Mesenchymal stem cell (in vitro differentiated cells and primary cell): ENCODE results near the gene GPR150.
A peak's percentile ranks its signal among the peaks of the same experiment; 100 is the strongest.
"Not testable (repeated sequence)": the region's sequence is repeated elsewhere in the genome, so short reads cannot be mapped to it uniquely, and the experiment has no call there.

Experiments
- DNase-seq: peaks from one replicate; pipeline ENCODE4 v3.0.0-alpha.2; 2013
- H2AFZ ChIP-seq: one replicate; pipeline ENCODE4 v1.6.1; 2013; ENCODE audit warnings: low read depth, mild to moderate bottlenecking, control low read depth, inconsistent platforms, low read length, moderate library complexity
- H2AK5ac ChIP-seq: 2 replicates; pipeline ENCODE4 v1.6.1; 2013; ENCODE audit warnings: low read length, moderate library complexity, mild to moderate bottlenecking, inconsistent platforms; ENCODE audit not compliant: severe bottlenecking
- H2BK120ac ChIP-seq: one replicate; pipeline ENCODE4 v1.6.1; 2013; ENCODE audit warnings: low read depth, mild to moderate bottlenecking, inconsistent platforms, low read length, moderate library complexity
- H2BK12ac ChIP-seq, 2 experiments: one replicate each; pipeline ENCODE4 v1.6.1; 2013; ENCODE audit warnings: inconsistent platforms in 2 of 2, low read length in 2 of 2, mild to moderate bottlenecking in 2 of 2, moderate library complexity in 2 of 2, control low read depth in 1 of 2
- H2BK15ac ChIP-seq: one replicate; pipeline ENCODE4 v1.6.1; 2013; ENCODE audit warnings: mild to moderate bottlenecking, low read depth, inconsistent platforms; ENCODE audit not compliant: poor library complexity, severe bottlenecking
- H2BK5ac ChIP-seq: 2 replicates; pipeline ENCODE4 v1.6.1; 2013; ENCODE audit warnings: low read depth, mild to moderate bottlenecking, low read length, control low read depth, inconsistent platforms; ENCODE audit not compliant: poor library complexity, severe bottlenecking
- H3K14ac ChIP-seq, 2 experiments: one replicate each; pipeline ENCODE4 v1.6.1; 2013; ENCODE audit warnings: inconsistent platforms in 2 of 2, low read length in 2 of 2, control low read depth in 1 of 2, mild to moderate bottlenecking in 1 of 2, moderate library complexity in 1 of 2
- H3K18ac ChIP-seq, 2 experiments: one replicate each; pipeline ENCODE4 v1.6.1; 2013; ENCODE audit warnings: inconsistent platforms in 2 of 2, low read length in 2 of 2, control low read depth in 1 of 2, low read depth in 1 of 2, mild to moderate bottlenecking in 1 of 2
- H3K23ac ChIP-seq, 2 experiments: one replicate each; pipeline ENCODE4 v1.6.1; 2013; ENCODE audit warnings: inconsistent platforms in 2 of 2, low read length in 2 of 2, mild to moderate bottlenecking in 2 of 2, moderate library complexity in 2 of 2, control low read depth in 1 of 2
- H3K27ac ChIP-seq: 2 replicates; pipeline ENCODE4 v1.5.1; 2013; ENCODE audit warnings: mild to moderate bottlenecking, moderate library complexity, low read length, control low read depth, inconsistent platforms; ENCODE audit not compliant: poor library complexity, severe bottlenecking
- H3K27me3 ChIP-seq, 2 experiments: 2 replicates each; pipeline versions ENCODE4 v1.6.1 to v1.7.0; 2013; ENCODE audit warnings: low read length in 2 of 2, mild to moderate bottlenecking in 2 of 2, moderate library complexity in 2 of 2, control low read depth in 1 of 2, inconsistent platforms in 1 of 2; ENCODE audit not compliant: control insufficient read depth in 1 of 2, insufficient read depth in 1 of 2
- H3K36me3 ChIP-seq, 2 experiments: 2 replicates each; pipeline versions ENCODE4 v1.6.1 to v1.7.0; 2013; ENCODE audit warnings: low read length in 2 of 2, control low read depth in 1 of 2, inconsistent platforms in 1 of 2, low read depth in 1 of 2, mild to moderate bottlenecking in 1 of 2; ENCODE audit not compliant: insufficient read depth in 2 of 2, control insufficient read depth in 1 of 2
- H3K4ac ChIP-seq, 2 experiments: one replicate each; pipeline ENCODE4 v1.6.1; 2013; ENCODE audit warnings: inconsistent platforms in 2 of 2, low read length in 2 of 2, mild to moderate bottlenecking in 2 of 2, moderate library complexity in 2 of 2, control low read depth in 1 of 2, low read depth in 1 of 2
- H3K4me1 ChIP-seq: 2 replicates; pipeline ENCODE4 v1.6.1; 2013; ENCODE audit warnings: low read depth, low read length, control low read depth; ENCODE audit not compliant: control insufficient read depth, insufficient read depth
- H3K4me2 ChIP-seq: 2 replicates; pipeline ENCODE4 v1.6.1; 2013; ENCODE audit warnings: low read length, mild to moderate bottlenecking, inconsistent platforms; ENCODE audit not compliant: poor library complexity, severe bottlenecking
- H3K4me3 ChIP-seq, 2 experiments: 2 replicates each; pipeline versions ENCODE4 v1.5.1 to v1.7.0; 2013; ENCODE audit warnings: low read length in 2 of 2, mild to moderate bottlenecking in 2 of 2, control low read depth in 1 of 2, low read depth in 1 of 2; ENCODE audit not compliant: insufficient read depth in 1 of 2
- H3K79me1 ChIP-seq: replicated peaks from 2 replicates; pipeline ENCODE4 v1.6.1; 2013; ENCODE audit warnings: mild to moderate bottlenecking, control low read depth, low read length, inconsistent platforms; ENCODE audit not compliant: poor library complexity, severe bottlenecking
- H3K9ac ChIP-seq: 2 replicates; pipeline ENCODE4 v1.7.0; 2013; ENCODE audit warnings: mild to moderate bottlenecking, low read length, moderate library complexity
- H3K9me3 ChIP-seq: 2 replicates; pipeline ENCODE4 v1.7.0; 2013; ENCODE audit warnings: mild to moderate bottlenecking, low read length; ENCODE audit not compliant: control insufficient read depth
- H4K8ac ChIP-seq: one replicate; pipeline ENCODE4 v1.6.1; 2013; ENCODE audit warnings: inconsistent platforms, mild to moderate bottlenecking, low read length, moderate library complexity
- H4K91ac ChIP-seq: one replicate; pipeline ENCODE4 v1.6.1; 2013; ENCODE audit warnings: mild to moderate bottlenecking, low read length, inconsistent platforms
- WGBS: methylation state at CpG from one replicate; pipeline ENCODE4 v1.1.7; 2013; ENCODE audit warnings: mixed read lengths; 5-methylcytosine and 5-hydroxymethylcytosine counted together

Gene GPR150

GRCh38 chr5:95646226-95646568 is 26.3 kb downstream of the GPR150 start:
- H2BK5ac ChIP-seq, H4K8ac ChIP-seq, H2BK120ac ChIP-seq, H3K27me3 ChIP-seq, H3K4me1 ChIP-seq, H3K27ac ChIP-seq, H3K4ac ChIP-seq, H2BK15ac ChIP-seq, H3K36me3 ChIP-seq, DNase-seq, H3K9me3 ChIP-seq, H2BK12ac ChIP-seq, H3K18ac ChIP-seq, H3K79me1 ChIP-seq, H3K14ac ChIP-seq, H4K91ac ChIP-seq, H3K23ac ChIP-seq, H2AK5ac ChIP-seq, H2AFZ ChIP-seq: not testable (repeated sequence)
- Histone ChIP-seq H3K4me3 (peak overlapping the region in 1 of 2 experiments; percentile 85), H3K9ac (peak overlapping the region; percentile 94), H3K4me2 (peak overlapping the region; percentile 1)
- WGBS, result 93% methylated on average over 13 of the region's 17 CpGs

GRCh38 chr5:95646569-95647431 is 26.9 kb downstream of the GPR150 start, which contains the start of gene RFESD:
TSS of gene RFESD (plus strand) at chr5:95646777. CDS start at chr5:95652272, 5,495 bp downstream.
- Histone ChIP-seq H2BK12ac (peak within 1 kb of the TSS; percentile 15 to 38), H4K91ac (peak within 1 kb of the TSS; percentile 25), H2BK5ac (no peak within 1 kb of the TSS), H2BK120ac (peak within 1 kb of the TSS; percentile 27), H3K27me3 (no peaks in the 10 kb centered on the region), H3K36me3 (no peaks in the 10 kb centered on the region), H4K8ac (peak within 1 kb of the TSS; percentile 95), H2BK15ac (peak within 1 kb of the TSS; percentile 63), H3K18ac (peak within 1 kb of the TSS; percentile 55 to 64), H3K9me3 (no peaks in the 10 kb centered on the region), H3K14ac (no peak within 1 kb of the TSS), H3K4me2 (peak within 1 kb of the TSS; percentile 81), H2AFZ (no peak within 1 kb of the TSS), H3K27ac (peak within 1 kb of the TSS; percentile 83), H3K4me3 (peak within 1 kb of the TSS; percentile 51 to 85), H3K23ac (no peak within 1 kb of the TSS), H3K4ac (peak within 1 kb of the TSS in 1 of 2 experiments; percentile 88), H3K79me1 (no peaks in the 10 kb centered on the region), H2AK5ac (no peak within 1 kb of the TSS), H3K9ac (peak within 1 kb of the TSS; percentile 94), H3K4me1 (peaks cover 2% of the 10 kb centered on the region)
- peak; percentile 96 for DNase-seq
- 9% methylated on average over 60 of the region's 60 CpGs for WGBS

GRCh38 chr5:95647886-95648860 is 28.3 kb downstream of the GPR150 start:
- Histone ChIP-seq H2BK12ac (no peak overlapping the region), H3K4me2 (no peak overlapping the region), H3K4me1 (peaks cover 2% of the 10 kb centered on the region), H3K23ac (no peak overlapping the region), H3K4me3 (no peak overlapping the region), H3K27ac (no peak overlapping the region), H3K27me3 (no peaks in the 10 kb centered on the region), H2BK15ac (no peak overlapping the region), H3K18ac (no peak overlapping the region), H3K4ac (no peak overlapping the region), H2BK120ac (no peak overlapping the region), H4K8ac (no peak overlapping the region), H3K9me3 (no peaks in the 10 kb centered on the region), H2BK5ac (no peak overlapping the region), H4K91ac (no peak overlapping the region), H3K36me3 (peaks cover 0 to 3% of the 10 kb centered on the region in 2 experiments), H3K79me1 (no peaks in the 10 kb centered on the region), H3K9ac (peak overlapping the region; percentile 94), H2AK5ac (no peak overlapping the region), H3K14ac (no peak overlapping the region), H2AFZ (no peak overlapping the region)
- DNase-seq, result peak; percentile 28
- WGBS, result 97% methylated on average over 8 of the region's 12 CpGs

DNA sequence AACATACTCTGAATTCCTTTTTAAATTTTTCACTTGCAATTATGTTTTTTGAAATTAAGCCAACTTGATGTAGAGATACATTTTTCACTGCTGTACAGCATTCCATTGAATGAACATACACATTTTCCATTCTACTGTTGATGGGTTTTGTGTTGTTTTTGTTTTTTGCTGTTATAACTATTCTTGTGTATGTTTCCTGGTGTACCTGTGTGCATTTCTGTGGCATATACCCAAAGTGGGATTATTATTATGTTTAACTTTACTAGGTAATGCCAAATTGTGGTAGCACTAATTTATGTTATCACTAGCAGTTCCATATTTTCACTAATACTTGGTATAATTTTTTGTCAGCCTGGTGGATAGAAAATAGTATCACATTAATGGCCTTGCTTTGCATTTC is 29.4 kb downstream of the GPR150 start:
- H2AFZ ChIP-seq, result no peak overlapping the region
- H3K27me3 ChIP-seq, result no peaks in the 10 kb centered on the region
- H3K4me3 ChIP-seq, result no peak overlapping the region
- H3K27ac ChIP-seq, result no peak overlapping the region
- H2BK5ac ChIP-seq, result no peak overlapping the region
- H3K23ac ChIP-seq, result no peak overlapping the region
- H2BK15ac ChIP-seq, result no peak overlapping the region
- H4K91ac ChIP-seq, result no peak overlapping the region
- DNase-seq, result no peak
- no peak overlapping the region for H4K8ac ChIP-seq
- no peak overlapping the region for H3K9ac ChIP-seq
- H3K18ac ChIP-seq, result no peak overlapping the region
- no peak overlapping the region for H3K4ac ChIP-seq
- H2AK5ac ChIP-seq, result no peak overlapping the region
- H3K14ac ChIP-seq, result no peak overlapping the region
- peaks cover 2% of the 10 kb centered on the region for H3K4me1 ChIP-seq
- no peak overlapping the region for H2BK120ac ChIP-seq
- no peaks in the 10 kb centered on the region for H3K9me3 ChIP-seq
- peaks cover 0 to 3% of the 10 kb centered on the region in 2 experiments for H3K36me3 ChIP-seq
- H3K4me2 ChIP-seq, result no peak overlapping the region
- no peaks in the 10 kb centered on the region for H3K79me1 ChIP-seq
- H2BK12ac ChIP-seq, result no peak overlapping the region
